ENCODE data around the gene TECRL.

The TECRL gene

DNA sequence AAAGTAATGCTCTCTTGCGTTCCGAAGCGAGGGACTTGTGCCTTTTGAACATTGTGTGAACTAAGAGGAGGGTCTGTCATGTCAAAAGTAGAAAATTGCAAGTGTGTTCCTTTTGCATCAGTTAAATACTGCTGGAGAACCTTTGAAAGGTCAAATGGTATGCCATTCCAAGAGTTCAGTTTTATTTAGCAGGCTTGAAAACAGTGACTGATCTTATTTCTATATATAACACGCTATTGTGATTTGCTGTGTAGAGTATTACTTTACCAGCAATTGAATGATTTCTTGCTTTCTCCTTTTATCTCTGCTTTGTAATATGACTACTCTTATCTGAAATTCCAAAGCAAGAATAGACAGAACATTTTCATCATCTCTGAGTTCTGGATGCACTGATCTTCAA lies at the start of gene TECRL:
Gene TECRL, minus strand, starts transcription at position 151 of the 400 bp plus-strand sequence. Its CDS starts 99 bp downstream, at position 52.
- DNase-seq (ENCODE audit: low read depth) = no peak

- no peak for DNase-seq (ENCODE audit: low read depth)
Observed at GRCh38 chr4:64432674-64433073, 23.4 kb upstream of the TECRL start.

- no peak for DNase-seq (ENCODE audit: low read depth)
Observed at GRCh38 chr4:64430933-64431332, 21.7 kb upstream of the TECRL start.

- no peak for DNase-seq (ENCODE audit: low read depth)
Observed at GRCh38 chr4:64417974-64418373, 8.7 kb upstream of the TECRL start.

DNA sequence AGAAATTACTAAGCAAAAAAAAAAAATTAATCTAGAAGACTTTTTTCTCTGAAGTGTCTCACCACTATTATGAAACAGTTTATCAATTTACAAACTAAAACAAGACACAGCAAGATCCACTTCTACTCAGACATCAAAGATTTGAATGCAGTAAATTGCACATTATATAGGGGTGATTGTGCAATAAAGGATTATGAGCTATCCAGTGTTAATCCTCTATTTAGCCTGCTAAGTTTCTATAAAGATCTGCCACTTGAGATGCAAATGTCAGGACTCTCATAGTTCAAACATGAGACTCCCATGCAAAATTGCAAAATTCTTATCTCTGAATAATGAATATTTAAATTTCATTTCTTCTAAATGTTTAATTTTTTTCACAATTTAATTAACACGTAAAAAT lies 2.2 kb downstream of the TECRL start:
- DNase-seq (ENCODE audit: low read depth) = no peak

DNA sequence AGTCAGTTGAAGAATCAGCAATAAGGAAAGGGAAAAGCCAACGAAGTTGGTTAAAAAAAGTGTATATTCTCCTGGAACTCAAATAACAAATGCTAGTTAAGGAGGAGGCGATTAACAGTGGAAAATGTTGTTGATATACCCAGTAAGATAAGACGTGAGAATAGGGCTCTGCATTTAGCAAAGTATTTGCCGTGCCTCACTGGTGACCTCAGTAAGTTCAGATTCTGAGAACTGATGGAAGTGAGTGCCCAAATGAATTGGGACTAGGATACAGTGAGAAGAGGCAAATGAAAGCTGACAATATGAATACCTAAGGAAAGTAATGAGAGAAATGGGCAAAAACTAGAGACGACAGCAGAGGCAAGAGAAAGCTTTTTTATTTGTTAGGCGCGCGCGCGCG lies 3.5 kb downstream of the TECRL start:
- DNase-seq (ENCODE audit: low read depth) = no peak

GRCh38 chr4:64402684-64403083 lies 6.6 kb downstream of the TECRL start:
- DNase-seq (ENCODE audit: low read depth) = no peak

DNA sequence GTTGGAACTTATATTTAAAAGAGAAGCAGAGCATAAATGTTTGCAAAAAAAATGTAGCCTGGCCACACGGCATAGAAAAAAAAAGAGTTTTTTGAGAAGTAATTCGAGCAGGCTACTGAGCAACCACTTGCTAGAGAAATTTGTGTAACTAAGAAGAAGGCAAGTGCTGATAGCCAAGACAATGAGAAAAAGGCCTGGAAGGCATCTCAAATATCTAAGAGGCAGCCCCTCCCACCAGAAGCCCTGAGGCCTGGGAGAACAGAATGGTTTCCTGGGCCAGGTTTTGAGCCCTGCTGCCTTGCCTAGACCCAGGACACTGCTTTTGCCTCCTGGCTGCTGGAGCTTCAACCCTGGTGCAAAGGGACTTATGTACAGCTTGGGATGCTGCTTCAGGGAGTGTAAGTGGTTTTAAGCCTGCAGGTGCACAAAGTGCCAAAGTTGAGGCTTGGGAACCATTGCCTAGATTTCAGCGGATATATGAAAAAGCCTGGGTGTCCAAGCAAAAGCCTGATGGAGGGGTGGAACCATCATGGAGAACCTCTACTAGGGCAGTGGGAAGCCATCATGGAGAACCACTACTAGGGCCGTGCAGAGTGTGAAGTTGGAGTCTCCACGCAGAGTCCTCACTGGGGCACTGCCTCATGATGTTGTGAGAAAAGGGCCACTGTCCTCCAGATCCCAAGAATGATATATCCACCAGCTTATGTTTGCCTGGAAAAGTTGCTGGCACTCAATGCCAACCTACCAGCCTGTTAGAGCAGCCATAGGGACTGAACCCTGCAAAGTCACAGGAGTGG lies 9.7 kb downstream of the TECRL start:
- DNase-seq (ENCODE audit: low read depth) = no peak

DNA sequence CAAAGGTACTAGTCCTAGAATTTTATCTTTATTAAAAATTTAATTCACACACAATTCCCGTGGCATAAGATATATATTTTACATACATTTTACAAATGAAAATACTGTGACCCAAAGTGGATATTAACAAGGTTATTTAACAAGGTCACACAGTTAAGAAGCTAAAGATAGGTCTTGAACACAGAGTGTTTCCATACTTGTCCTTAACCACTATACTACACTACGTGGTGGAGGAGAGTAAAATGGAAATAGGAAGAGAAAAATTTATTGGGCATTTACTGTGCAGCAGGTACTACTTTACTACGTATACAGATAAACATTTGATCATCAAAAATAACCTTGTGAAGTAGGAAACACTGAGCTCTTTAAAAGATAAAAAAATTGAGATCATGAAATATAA lies 14.8 kb downstream of the TECRL start:
- DNase-seq (ENCODE audit: low read depth) = no peak

DNA sequence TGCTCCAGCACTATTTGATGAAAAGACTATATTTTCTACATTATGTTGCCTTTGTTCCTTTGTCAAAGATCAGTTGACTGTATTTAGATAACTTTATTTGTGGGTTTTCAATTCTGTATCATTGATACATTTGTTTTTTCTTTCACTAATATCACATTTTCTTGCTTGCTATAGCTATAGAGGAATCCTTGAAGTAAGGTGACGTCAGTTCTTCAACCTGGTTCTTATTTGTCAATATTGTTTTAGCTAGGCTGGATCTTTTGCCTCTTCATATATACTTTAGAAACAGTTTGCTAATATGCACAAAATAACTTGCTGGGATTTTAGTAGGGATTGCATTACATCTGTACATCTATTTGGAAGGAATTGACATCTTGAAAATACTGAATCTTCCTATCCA lies 21.0 kb downstream of the TECRL start:
- no peak for DNase-seq (ENCODE audit: low read depth)

GRCh38 chr4:64385220-64385619 lies 24.0 kb downstream of the TECRL start:
- DNase-seq (ENCODE audit: low read depth) = no peak

DNA sequence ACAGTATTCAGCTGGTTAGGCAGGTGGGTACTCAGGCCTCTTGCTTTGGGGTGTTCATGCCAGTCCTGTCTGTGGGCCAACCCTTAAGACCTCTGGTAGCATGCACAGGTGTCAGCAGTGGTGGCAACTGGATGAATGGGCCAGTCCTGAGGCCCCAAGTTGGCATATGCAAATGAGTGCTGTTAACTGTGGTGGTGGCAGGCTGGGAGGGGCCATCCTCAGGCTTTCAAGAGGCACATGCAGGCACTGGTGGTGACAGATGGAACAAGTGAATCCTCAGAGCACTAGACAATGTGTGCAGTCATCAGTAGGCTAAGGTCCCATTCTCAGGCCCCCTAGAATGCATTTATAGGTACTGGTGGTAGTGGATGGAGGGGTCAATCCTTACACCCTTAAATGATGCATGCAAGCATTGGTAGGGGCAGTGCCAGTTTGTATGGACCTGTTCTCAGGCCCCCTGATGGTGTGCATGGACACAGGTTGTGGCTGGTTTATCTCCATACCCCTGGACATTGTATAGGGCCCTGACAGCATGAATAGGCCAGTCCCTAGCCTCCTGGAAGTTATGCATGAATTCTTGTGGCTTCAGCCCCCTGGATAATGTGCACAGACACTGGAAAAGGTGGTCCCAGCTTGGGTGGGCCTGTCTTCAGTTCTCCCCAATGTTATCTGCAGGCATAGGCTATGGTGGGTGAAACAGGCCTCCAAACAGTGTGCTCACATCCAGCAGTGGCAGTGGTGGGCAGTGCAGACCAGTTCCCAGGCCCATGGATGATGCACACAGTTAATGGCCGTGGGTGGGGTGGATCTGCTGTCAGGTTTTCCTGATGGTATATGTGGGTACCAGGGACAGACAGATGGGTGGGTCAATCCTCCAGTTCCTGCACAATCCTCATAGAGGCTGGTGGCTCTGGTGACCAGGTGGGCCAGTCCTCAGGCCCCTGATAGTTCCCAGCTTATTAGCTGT lies 24.7 kb downstream of the TECRL start:
- DNase-seq (ENCODE audit: low read depth) = no peak

- DNase-seq (ENCODE audit: low read depth) = no peak
Observed at GRCh38 chr4:64368741-64369140, 40.5 kb downstream of the TECRL start.

DNA sequence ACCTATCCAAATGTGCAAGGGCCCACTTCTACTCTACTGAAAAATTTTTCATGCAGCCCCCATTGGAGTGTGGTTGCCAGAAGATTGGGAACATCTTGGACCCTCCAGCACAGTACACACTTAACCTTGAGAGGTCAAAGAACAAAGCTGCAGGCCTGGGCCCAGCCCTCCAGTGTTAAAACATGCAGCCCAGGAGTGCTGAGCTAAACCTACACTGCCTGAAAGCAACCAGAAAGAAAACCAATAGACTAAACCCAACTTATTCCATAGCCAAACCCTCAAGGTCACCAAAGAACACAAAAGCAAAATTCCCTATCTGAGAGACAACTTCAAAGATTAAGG lies 47.9 kb downstream of the TECRL start:
- no peak for DNase-seq (ENCODE audit: low read depth)

GRCh38 chr4:64360664-64361398 lies 48.4 kb downstream of the TECRL start:
- DNase-seq (ENCODE audit: low read depth) = no peak

- DNase-seq (ENCODE audit: low read depth) = no peak
Observed at GRCh38 chr4:64359489-64359888, 49.8 kb downstream of the TECRL start.

- no peak for DNase-seq (ENCODE audit: low read depth)
Observed at GRCh38 chr4:64353904-64354303, 55.3 kb downstream of the TECRL start.

- DNase-seq (ENCODE audit: low read depth) = no peak
Observed at GRCh38 chr4:64341711-64342110, 67.5 kb downstream of the TECRL start.

- no peak for DNase-seq (ENCODE audit: low read depth)
Observed at GRCh38 chr4:64340218-64341110, 68.8 kb downstream of the TECRL start.

DNA sequence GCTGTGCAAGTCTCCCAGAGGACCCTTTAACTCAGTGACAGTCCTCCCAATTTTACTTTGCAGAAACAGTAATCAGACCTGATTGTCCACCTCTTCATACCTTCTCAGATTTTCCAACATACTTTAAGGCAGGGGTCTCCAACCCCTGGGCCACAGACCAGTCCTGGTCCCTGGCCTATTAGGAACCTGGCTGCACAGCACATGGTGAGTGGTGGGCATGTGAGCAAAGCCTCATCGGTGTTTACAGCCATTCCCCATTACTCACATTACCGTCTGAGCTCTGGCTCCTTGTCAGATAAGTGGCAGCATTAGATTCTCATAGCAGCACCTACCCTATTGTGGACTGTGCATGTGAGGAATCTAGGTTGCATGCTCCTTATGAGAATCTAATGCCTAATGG lies 74.3 kb downstream of the TECRL start:
- no peak for DNase-seq (ENCODE audit: low read depth)

DNA sequence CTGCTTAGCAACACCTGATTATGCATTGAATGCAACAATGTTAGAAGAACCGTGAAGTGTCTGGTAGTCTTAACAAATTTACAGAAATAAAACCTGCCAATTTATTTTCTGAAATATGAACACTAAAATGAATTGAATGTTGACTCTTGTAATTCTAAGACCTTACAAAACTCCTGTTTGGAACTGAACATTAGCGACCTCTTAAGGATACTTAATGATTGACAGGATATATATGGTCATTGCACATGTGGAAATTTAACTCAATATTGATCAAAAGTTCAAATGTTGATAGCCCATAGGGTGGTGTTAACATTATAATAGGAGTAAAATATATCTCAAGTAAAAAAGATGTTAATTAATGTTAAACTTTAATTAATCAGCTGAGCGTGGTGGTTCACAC lies 79.1 kb downstream of the TECRL start:
- no peak for DNase-seq (ENCODE audit: low read depth)

Data from stimulated activated CD8-positive, alpha-beta memory T cell treated with anti-CD3 and anti-CD28 coated beads, Interleukin-4, amount 100 ng/mL, for 24 hours (primary cell).